Smooth muscle cell (in vitro differentiated cells): ENCODE results near the gene HNRNPAB. TPM values are rescaled to one million over a fixed set of nuclear protein-coding genes. Genes with fewer than 3 reads are reported as not detected.

Experiments used
- DNase-seq: peaks from one replicate; lab custom pipeline; 2025; ENCODE audit not compliant: unreplicated experiment; lab: John Stamatoyannopoulos, UW
- H2AFZ ChIP-seq: fragments of 200-600 bp; sonication (generic); 2 replicates; pipeline ENCODE4 v1.6.0; 2016; ENCODE audit warnings: antibody characterized with exemption, low read depth, mild to moderate bottlenecking
- H3F3A ChIP-seq: fragments of 200-600 bp; sonication (generic); 2 replicates; pipeline ENCODE4 v1.6.0; 2017; ENCODE audit warnings: antibody characterized with exemption, low read depth
- H3K27ac ChIP-seq: fragments of 200-600 bp; sonication (generic); 2 replicates; pipeline ENCODE4 v1.5.1; 2016; ENCODE audit warnings: low read depth, mild to moderate bottlenecking
- H3K27me3 ChIP-seq: fragments of 200-600 bp; sonication (generic); 2 replicates; pipeline ENCODE4 v1.6.1; 2016; ENCODE audit warnings: low read depth, mild to moderate bottlenecking
- H3K36me3 ChIP-seq: fragments of 200-600 bp; sonication (generic); 2 replicates; pipeline ENCODE4 v1.5.1; 2016; ENCODE audit warnings: low read depth
- H3K4me1 ChIP-seq: fragments of 200-600 bp; sonication (generic); 2 replicates; pipeline ENCODE4 v1.5.1; 2016; ENCODE audit warnings: low read depth
- H3K4me2 ChIP-seq: fragments of 200-600 bp; sonication (generic); 2 replicates; pipeline ENCODE4 v1.6.0; 2016; ENCODE audit warnings: mild to moderate bottlenecking
- H3K4me3 ChIP-seq: fragments of 200-600 bp; sonication (generic); 2 replicates; pipeline ENCODE4 v1.5.1; 2016; ENCODE audit warnings: mild to moderate bottlenecking
- H3K79me2 ChIP-seq: fragments of 200-600 bp; sonication (generic); 2 replicates; pipeline ENCODE4 v1.6.0; 2016; ENCODE audit warnings: low read depth, mild to moderate bottlenecking
- H3K9ac ChIP-seq: fragments of 200-600 bp; sonication (generic); 2 replicates; pipeline ENCODE4 v1.6.0; 2016; ENCODE audit warnings: low read depth
- H3K9me3 ChIP-seq: fragments of 200-600 bp; sonication (generic); replicated peaks from 2 replicates; pipeline ENCODE4 v1.5.1; 2016; ENCODE audit warnings: low read depth
- H4K20me1 ChIP-seq: fragments of 200-600 bp; sonication (generic); 2 replicates; pipeline ENCODE4 v1.6.0; 2016; ENCODE audit warnings: low read depth
- CTCF ChIP-seq: fragments of 200-600 bp; sonication (generic); IDR thresholded peaks from 2 replicates; pipeline ENCODE4 v1.5.1; 2017; ENCODE audit warnings: borderline replicate concordance, mild to moderate bottlenecking, antibody characterized with exemption; ENCODE audit not compliant: insufficient read depth, poor library complexity, severe bottlenecking
- WGBS: methylation state at CpG from one replicate; pipeline ENCODE4 v1.1.7; 2016; ENCODE audit warnings: low lambda C conversion rate; 5-methylcytosine and 5-hydroxymethylcytosine counted together
- polyA plus RNA-seq: library from polyadenylated mRNA; unstranded; fragments of >200 nt; fragmentation: Nextera tagmentation; extraction: Ambion mirVana; gene quantifications from 2 replicates; pipeline ENCODE4 v1.2.1, GENCODE V29; 2016
- total RNA-seq: library from RNA; depleted of rRNA; stranded (reverse); fragments of >200 nt; gene quantifications from 2 replicates; pipeline ENCODE4 v1.2.3, GENCODE V29; 2014

The HNRNPAB gene
- total and polyA plus RNA-seq, 2 experiments from 2014 or later = 79.3 to 170 TPM

DNA sequence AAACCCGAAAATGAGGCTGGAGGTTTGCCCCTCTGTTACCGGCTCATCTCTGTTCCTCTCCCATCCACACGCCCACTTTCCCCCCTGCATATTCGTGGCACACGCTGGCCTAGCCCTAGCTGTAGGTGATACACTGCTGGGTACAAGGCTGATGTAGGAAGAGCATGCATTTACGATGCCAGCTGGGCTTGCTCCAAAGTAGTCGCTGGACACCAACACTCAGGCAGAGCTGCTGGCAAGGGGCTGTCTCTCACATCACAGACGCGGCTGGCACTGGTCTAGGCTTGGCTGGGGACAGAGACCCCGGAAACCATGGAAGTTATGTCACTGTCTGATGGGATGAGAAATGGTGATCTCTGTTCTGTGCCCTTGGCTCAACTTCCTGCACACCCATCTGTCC, 38.1 kb downstream of the HNRNPAB start:
- H2AFZ ChIP-seq = no peak overlapping the region
- H3K4me3 ChIP-seq = no peak overlapping the region
- no peaks in the 10 kb centered on the region for H3K36me3 ChIP-seq
- no peak overlapping the region for H3K27ac ChIP-seq
- WGBS = 91% methylated on average over 10 of the region's 10 CpGs
- H3K9ac ChIP-seq = no peak overlapping the region
- H3K4me1 ChIP-seq = no peaks in the 10 kb centered on the region
- no peak for TF ChIP-seq CTCF
- no peak for DNase-seq
- no peak overlapping the region for H3K4me2 ChIP-seq
- H3F3A ChIP-seq = no peaks in the 10 kb centered on the region
- no peaks in the 10 kb centered on the region for H3K27me3 ChIP-seq
- no peaks in the 10 kb centered on the region for H3K9me3 ChIP-seq
- no peaks in the 10 kb centered on the region for H4K20me1 ChIP-seq
- no peaks in the 10 kb centered on the region for H3K79me2 ChIP-seq

DNA sequence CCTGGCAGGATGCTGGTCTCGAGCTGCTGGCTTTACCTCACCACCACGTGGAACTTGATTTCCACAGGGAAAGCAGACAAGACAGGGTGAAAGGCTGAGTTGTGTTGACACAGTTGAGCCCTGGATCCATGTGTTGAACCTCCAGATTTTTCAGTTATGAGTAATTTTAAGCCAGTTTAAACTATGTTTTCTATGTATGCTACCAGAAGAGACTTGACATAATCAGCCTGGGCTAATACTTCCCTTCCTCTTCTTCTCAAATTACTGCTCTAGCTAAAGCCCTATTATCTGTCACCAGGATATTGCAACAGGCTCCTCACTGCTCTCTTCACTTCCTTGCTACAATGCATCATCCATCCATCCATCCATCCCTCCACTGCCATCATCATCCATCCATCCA, 40.2 kb downstream of the HNRNPAB start:
- no peaks in the 10 kb centered on the region for H3K79me2 ChIP-seq
- no peak overlapping the region for H3K9ac ChIP-seq
- H3K36me3 ChIP-seq = no peaks in the 10 kb centered on the region
- no peak for DNase-seq
- 29% methylated on average over 2 of the region's 2 CpGs for WGBS
- H3K4me3 ChIP-seq = no peak overlapping the region
- H4K20me1 ChIP-seq = no peaks in the 10 kb centered on the region
- no peak for TF ChIP-seq CTCF
- no peak overlapping the region for H2AFZ ChIP-seq
- peak overlapping the region; percentile 67 for H3K27ac ChIP-seq
- no peaks in the 10 kb centered on the region for H3K27me3 ChIP-seq
- no peaks in the 10 kb centered on the region for H3F3A ChIP-seq
- H3K4me1 ChIP-seq = no peaks in the 10 kb centered on the region
- H3K9me3 ChIP-seq = no peaks in the 10 kb centered on the region
- H3K4me2 ChIP-seq = peak overlapping the region; percentile 18

DNA sequence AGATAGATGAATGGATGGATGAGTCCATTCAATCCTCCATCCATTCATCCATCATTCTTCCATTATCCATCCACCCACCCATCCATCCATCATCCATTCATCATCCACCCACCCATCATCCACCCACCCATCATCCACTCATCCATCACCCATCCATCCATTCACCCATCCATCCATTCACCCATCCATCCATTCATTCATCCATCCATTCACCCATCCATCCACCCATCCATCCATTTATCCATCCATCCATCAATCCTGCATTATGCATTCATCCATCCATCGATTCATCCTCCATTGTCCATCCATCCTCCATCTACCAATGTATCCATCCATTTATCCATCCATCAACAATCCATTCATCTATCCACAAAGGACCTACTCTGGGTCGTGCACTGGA, 41.1 kb downstream of the HNRNPAB start:
- no peak for DNase-seq

More for the DNA sequence above, 41.1 kb downstream of the HNRNPAB start:
- Histone ChIP-seq H3K4me3 (no peak overlapping the region), H3K27me3 (no peaks in the 10 kb centered on the region), H4K20me1 (no peaks in the 10 kb centered on the region), H3K9me3 (no peaks in the 10 kb centered on the region), H2AFZ (no peak overlapping the region), H3K4me2 (no peak overlapping the region), H3K36me3 (no peaks in the 10 kb centered on the region), H3K9ac (no peak overlapping the region), H3K4me1 (no peaks in the 10 kb centered on the region), H3K27ac (no peak overlapping the region), H3F3A (no peaks in the 10 kb centered on the region), H3K79me2 (no peaks in the 10 kb centered on the region)
- 83% methylated on average over 2 of the region's 2 CpGs for WGBS
- TF ChIP-seq CTCF = no peak
